Measurements from ENCODE around the gene TTLL3.
"Not testable (repeated sequence)": the region's sequence is repeated elsewhere in the genome, so short reads cannot be mapped to it uniquely, and the experiment has no call there.

TTLL3 gene

DNA sequence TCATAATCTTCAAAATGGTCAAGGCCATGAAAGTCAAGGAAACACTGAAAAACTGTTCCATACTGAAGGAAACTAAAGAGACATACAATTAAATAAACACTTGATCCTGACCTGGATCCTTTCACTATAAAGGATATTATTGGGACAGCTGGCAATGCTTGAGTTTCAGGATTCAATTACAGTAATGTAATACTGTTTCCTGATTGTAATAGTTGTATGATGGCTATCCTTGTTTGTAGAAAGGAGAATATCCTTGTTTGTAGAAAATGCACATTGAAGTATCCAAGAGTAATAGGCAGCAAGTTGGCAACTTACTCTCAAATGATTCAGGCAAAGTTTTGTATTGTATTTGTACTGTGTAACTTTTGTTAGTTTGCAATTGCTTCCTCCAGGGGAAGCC, 65.4 kb downstream of the TTLL3 start:
- peak; percentile 78 for DNase-seq

DNA sequence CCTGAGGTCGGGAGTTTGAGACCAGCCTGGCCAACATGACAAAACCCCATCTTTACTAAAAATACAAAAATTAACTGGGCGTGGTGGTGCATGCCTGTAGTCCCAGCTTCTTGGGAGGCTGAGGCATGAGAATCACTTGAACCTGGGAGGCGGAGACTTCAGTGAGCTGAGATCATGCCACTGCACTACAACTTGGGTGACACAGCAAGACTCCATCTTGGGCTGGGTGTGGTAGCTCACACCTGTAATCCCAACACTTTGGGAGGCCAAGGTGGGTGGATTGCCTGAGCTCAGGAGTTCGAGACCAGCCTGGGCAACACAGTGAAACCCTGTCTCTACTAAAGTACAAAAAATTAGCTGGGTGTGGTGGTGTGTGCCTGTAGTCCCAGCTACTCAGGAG, 66.2 kb downstream of the TTLL3 start:
- not testable (repeated sequence) for DNase-seq

DNA sequence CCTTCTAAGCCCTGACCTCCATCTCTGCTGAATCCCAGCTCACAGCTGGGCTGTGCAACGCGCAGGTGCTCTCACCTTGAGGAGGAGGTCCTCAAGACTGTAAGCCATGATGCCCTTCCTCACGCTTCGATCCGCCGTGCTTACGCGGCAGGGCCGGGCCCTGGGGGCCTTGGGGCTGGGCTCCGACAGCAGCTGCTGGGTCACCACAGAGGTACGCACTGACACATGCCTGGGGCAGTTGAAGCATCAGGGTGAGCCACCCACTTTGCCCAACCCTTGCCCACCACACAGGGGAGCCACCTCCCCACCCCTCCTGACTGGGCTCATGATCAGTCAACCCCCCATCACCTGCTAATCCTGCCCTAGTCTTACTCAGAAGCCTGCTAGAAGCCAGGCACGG, 66.9 kb downstream of the TTLL3 start:
- no peak for DNase-seq

DNA sequence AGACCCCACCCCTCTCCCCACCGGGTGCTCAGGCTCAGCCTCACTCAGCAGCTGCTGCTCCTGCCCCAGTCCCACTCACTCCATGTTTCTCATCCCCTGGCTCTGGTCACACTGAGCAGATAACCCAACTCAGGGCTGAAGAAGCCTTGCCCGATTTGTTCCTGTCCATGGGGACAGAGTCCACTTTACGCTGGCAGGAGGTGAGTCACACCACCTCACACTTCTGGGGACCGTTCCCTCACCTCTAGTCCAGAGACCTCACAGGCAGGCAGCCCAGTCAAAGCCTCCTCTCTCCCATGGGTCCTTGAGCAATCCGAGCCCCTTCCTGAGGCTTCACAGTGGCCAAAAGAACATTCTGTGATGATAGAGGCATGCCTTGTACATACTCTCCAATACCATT, 68.6 kb downstream of the TTLL3 start:
- DNase-seq, result peak; percentile 48

DNA sequence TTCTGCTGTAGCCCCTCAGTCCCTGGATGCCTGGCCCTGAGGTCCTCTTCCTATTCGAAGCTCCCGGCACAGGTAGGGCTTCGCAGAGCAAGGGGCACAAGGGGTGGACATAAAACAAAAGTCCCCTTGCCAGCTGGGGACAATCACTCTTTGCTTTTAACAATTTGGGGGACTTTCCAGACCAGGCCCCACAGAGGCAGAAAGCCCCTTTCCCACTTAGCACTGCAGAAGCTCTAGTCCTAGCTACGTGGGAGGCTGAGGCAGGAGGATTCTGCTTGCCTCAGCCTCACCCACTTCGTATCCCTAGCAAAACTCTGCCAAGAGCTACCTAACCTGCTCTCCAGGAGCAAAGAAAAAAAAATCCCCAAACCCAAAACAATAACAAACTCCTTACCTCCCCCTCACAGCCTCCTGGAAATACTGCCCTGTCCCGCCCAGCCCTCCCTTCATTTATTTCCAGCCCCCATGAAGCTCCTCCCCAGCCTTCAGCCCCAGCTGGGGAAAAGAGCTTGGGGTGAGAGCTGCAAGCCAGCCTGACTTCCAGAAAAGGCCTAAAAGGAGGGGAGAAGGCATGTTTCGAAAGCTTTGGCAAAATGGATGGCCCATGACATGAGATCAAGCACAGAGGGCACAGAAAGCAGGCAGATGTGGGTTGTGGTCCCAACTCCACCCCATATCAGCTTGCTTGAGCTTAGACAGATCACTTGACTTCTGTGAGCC, 69.9 kb downstream of the TTLL3 start, which contains the start of gene CIDEC:
TSS of gene CIDEC (minus strand) at position 424 of the 720 bp plus-strand sequence. CDS start 1,767 bp downstream, outside the sequence.
- DNase-seq, result no peak

DNA sequence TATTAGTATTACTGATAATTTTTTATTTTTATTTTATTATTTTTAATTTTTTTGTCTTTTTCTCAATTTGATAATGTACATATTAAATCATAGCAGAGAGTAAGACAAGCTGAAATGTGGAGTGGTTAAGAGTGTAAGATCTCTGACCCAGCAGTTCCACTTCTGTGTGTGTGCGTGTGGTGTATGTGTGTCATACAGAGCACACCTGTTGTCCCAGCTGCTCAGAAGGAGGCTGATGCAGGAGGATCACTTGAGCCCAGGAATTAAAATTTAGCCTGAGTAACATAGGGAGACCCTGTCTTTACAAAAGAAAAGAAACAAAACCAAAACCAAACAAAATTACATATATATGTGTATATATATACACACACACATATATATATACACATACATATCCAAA, 71.4 kb downstream of the TTLL3 start:
- DNase-seq, result peak; percentile 59

DNA sequence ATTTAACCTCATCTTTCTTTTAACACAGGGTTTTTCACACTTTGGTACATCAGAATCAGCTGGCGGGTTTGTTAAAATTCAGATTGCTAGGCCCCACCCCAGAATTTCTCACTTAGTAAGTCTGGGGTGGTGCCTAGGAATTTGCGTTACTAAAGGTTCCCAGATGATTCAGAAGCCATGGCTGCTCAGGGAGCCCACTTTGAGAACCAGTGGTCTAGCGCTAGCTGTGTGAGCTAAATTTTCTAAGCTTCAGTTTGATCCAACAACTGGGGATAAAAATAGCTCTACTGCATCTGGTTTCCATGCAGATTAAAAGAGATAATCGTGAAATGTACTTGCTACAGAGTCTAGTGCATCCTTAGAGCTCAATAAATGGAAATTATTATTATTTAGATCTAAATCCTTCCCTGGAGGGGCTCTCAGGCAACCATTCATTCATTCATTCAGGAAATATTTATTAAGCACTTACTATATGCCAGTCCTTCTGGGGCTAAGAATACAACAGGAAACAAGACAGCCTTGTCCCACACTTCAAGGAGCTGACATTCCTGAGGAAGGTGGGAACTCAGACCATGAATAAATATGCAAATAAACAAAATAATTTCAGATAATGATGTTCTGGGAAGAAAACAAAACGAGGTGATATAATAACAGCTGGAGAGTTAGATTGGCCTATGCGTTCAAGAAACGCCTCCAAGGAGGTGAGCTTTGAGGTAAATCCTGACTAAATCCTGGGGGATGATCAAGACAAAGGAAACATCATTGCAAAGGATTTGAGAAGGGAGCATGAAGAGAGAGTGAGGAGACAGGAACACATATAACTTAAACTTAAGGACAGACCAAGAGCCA, 73.9 kb downstream of the TTLL3 start:
- no peak for DNase-seq

DNA sequence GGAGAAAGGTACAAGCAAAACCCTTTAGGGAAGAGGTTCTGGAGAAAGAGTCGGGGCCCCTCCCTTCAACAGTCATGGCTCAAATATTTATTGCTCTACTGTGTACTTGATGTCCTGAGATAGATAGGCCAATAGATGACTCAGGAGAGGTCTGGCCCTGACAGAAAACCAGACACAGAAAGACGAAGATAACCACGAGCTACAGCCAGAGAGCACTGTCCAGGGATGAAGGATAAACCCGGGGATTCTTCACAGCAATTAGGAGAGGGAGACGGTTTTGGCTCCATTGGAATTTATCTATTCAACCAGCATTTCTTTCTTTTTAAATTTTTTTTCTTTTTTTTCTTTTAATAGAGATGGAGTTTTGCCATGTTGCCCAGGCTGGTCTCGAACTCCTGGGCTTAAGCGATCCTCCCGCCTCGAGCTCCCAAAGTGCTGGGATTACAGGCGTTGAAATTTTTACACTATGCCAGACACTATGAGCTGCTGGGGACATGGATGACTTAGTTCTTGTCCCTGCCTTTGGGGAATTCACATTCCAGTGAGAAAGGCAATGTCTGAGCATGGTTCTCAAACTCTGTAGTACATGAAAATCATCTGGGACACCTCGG, 74.6 kb downstream of the TTLL3 start:
- peak; percentile 7 for DNase-seq

Measured in DMS53 (cell line).